ENCODE measurements around the gene HMGN5.

Gene HMGN5

DNA sequence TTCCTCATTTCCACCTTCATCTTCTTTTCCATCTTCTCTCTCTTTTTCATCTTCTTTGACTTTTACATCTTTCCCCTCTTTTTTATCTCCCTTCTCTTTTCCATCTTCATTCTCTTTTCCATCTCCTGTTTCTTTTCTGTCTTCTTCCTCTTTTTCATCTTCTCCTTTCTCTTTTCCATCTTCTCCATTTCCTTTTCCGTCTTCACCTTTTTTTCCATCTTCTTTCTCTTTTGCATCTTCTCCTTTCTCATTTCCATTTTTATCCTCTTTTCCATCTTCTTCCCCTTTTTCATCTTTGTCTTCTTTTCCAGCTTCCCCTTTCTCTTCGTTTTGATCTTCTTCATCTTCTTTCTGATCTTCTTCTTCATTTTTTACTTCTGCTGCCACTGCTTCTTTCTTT is 87.0 kb downstream of the HMGN5 start:
- no peak for DNase-seq

DNA sequence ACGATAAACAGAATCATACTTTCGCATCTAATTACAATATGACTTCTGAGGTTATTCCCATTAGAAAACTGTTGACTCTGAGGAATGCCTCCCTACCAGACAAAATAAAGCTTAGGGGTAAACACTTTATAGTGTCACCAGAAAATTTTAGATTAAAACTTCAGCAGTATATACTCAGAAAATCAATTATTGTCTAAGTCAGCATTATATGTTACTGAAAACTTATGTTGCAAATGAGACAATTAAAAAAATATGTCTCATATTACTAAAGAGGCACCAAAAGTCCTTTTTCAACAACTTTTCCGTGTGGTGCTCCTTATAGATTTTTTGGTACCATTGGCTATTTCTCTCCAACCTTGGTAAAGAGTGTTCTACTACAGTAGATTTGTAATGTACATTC is 91.4 kb downstream of the HMGN5 start:
- DNase-seq: no peak

DNA sequence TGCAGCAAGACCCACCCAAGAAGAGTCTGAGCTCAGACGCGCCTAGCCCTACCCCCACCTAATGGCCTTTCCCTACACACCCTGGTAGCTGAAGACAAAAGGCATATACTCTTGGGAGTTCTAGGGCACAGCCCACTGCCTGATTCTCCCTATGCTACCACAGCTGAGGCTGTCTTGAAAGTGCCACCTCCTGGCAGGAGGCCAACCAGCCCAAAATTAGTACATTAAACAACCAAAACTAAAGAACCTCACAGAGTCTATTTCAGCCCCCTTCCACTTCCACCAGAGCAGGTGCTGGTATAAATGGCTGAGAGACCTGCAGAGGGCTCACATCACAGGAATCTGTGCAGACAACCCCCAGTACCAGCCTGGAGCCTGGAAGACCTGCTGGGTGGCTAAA is 119.1 kb downstream of the HMGN5 start:
- no peak for DNase-seq
